ENCODE measurements around the gene RING1.

DNA sequence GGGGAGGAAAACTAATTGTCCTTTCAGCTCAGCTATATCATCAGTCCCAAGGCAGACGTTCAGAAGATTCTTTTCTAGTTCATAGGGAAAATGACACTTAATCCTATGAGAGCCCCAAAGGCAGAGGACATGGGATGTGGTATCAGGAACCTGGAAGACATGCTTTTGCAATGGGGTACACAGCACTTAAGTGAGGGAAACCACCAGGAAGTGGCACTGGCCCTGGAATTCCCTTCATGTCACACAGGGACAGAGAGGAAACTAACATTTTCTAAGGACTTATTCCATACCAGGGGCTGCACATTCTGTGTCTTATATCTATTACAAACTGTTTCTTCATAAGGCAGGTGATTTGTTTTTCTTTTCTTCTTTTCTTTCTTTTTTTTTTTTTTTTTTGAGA is 35.2 kb downstream of the RING1 start:
- TF ChIP-seq, protein P1, sequence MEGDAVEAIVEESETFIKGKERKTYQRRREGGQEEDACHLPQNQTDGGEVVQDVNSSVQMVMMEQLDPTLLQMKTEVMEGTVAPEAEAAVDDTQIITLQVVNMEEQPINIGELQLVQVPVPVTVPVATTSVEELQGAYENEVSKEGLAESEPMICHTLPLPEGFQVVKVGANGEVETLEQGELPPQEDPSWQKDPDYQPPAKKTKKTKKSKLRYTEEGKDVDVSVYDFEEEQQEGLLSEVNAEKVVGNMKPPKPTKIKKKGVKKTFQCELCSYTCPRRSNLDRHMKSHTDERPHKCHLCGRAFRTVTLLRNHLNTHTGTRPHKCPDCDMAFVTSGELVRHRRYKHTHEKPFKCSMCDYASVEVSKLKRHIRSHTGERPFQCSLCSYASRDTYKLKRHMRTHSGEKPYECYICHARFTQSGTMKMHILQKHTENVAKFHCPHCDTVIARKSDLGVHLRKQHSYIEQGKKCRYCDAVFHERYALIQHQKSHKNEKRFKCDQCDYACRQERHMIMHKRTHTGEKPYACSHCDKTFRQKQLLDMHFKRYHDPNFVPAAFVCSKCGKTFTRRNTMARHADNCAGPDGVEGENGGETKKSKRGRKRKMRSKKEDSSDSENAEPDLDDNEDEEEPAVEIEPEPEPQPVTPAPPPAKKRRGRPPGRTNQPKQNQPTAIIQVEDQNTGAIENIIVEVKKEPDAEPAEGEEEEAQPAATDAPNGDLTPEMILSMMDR (IDR thresholded peaks at IDR 0.05) = no peak
- no peak for TF ChIP-seq POLR2A (IDR thresholded peaks at IDR 0.05)

Measured in testis (tissue), 2 donors.